SK-N-SH (cell line): ENCODE measurements around the gene TKTL1. TPM values are rescaled to one million over a fixed set of nuclear protein-coding genes. Genes with fewer than 3 reads are reported as not detected.

Experiments used
- CTCF ChIA-PET: fragments of 300-600, 350-600 bp; formaldehyde crosslinking; extraction: SDS; loops from one replicate; lab custom pipeline; 2021; lab: Yijun Ruan, JAX
- POLR2A ChIA-PET: fragments of 350-600 bp; sonication (Branson Sonifier 250); formaldehyde crosslinking; extraction: SDS; loops from one replicate; lab custom pipeline; 2020; ENCODE audit warnings: antibody characterized with exemption, inconsistent platforms; lab: Yijun Ruan, JAX
- DNase-seq: peaks from one replicate; pipeline ENCODE4 v3.0.0; 2012
- H2AFZ ChIP-seq: fragments of 200-600 bp; sonication (generic); 2 replicates; pipeline ENCODE4 v1.8.1; 2016; ENCODE audit warnings: antibody characterized with exemption, mild to moderate bottlenecking, low read depth
- H3F3A ChIP-seq: fragments of 200-600 bp; sonication (generic); replicated peaks from 2 replicates; pipeline ENCODE3; 2016; ENCODE audit warnings: antibody characterized with exemption, mild to moderate bottlenecking; ENCODE audit not compliant: insufficient read depth
- H3K27ac ChIP-seq, 2 experiments: fragments of 200-500 bp in 1 of 2; fragments of 200-600 bp in 1 of 2; sonication (Bioruptor generic) in 1 of 2; sonication (generic), shearing (Covaris generic) in 1 of 2; 2 replicates each; pipeline versions ENCODE4 v1.5.1 to v1.6.1; 2014 to 2016; ENCODE audit warnings: low read depth in 2 of 2, inconsistent platforms in 1 of 2, low read length in 1 of 2, mild to moderate bottlenecking in 1 of 2, mixed read lengths in 1 of 2
- H3K27me3 ChIP-seq: fragments of 200-600 bp; sonication (generic), shearing (Covaris generic); 2 replicates; pipeline ENCODE4 v1.6.1; 2016; ENCODE audit warnings: mixed run types; ENCODE audit not compliant: insufficient read depth
- H3K36me3 ChIP-seq, 2 experiments: fragments of 200-500 bp in 1 of 2; fragments of 200-600 bp in 1 of 2; sonication (Bioruptor generic) in 1 of 2; sonication (generic) in 1 of 2; replicated peaks in 1 of 2; 2 replicates each; pipeline versions ENCODE3 to v1.5.1; 2014 to 2016; ENCODE audit warnings: low read length in 1 of 2, mild to moderate bottlenecking in 1 of 2; ENCODE audit not compliant: insufficient read depth in 2 of 2, control insufficient read depth in 1 of 2
- H3K4me1 ChIP-seq, 2 experiments: fragments of 200-500 bp in 1 of 2; fragments of 200-600 bp in 1 of 2; sonication (Bioruptor generic) in 1 of 2; sonication (generic), shearing (Covaris generic) in 1 of 2; 2 replicates each; pipeline versions ENCODE4 v1.5.1 to v1.6.1; 2014 to 2016; ENCODE audit warnings: low read depth in 1 of 2, low read length in 1 of 2, mixed run types in 1 of 2; ENCODE audit not compliant: insufficient read depth in 2 of 2, control insufficient read depth in 1 of 2
- H3K4me2 ChIP-seq: fragments of 200-600 bp; sonication (generic), shearing (Covaris generic); 2 replicates; pipeline ENCODE4 v1.6.1; 2017; ENCODE audit warnings: mixed run types
- H3K4me3 ChIP-seq, 2 experiments: fragments of 200-500 bp in 1 of 2; fragments of 200-600 bp in 1 of 2; sonication (Bioruptor generic) in 1 of 2; sonication (generic), shearing (Covaris generic) in 1 of 2; 2 replicates each; pipeline versions ENCODE4 v1.5.1 to v1.8.1; 2014 to 2016; ENCODE audit warnings: low read depth in 2 of 2, inconsistent platforms in 1 of 2, low read length in 1 of 2, mild to moderate bottlenecking in 1 of 2, mixed read lengths in 1 of 2, moderate library complexity in 1 of 2
- H3K79me2 ChIP-seq: fragments of 200-600 bp; sonication (generic); 2 replicates; pipeline ENCODE4 v1.8.1; 2017; ENCODE audit warnings: mild to moderate bottlenecking; ENCODE audit not compliant: insufficient read depth
- H3K9ac ChIP-seq: fragments of 200-600 bp; sonication (generic); 2 replicates; pipeline ENCODE4 v1.6.1; 2017; ENCODE audit warnings: mixed run types
- H3K9me2 ChIP-seq: fragments of 200-600 bp; sonication (generic); 2 replicates; pipeline ENCODE4 v1.6.1; 2017; ENCODE audit warnings: mixed run types
- H3K9me3 ChIP-seq: fragments of 200-600 bp; sonication (generic); 2 replicates; pipeline ENCODE4 v1.6.1; 2017; ENCODE audit warnings: mixed run types, mild to moderate bottlenecking, moderate library complexity
- H4K20me1 ChIP-seq: fragments of 200-600 bp; sonication (generic); 2 replicates; pipeline ENCODE4 v1.6.1; 2017; ENCODE audit warnings: mild to moderate bottlenecking, mixed run types; ENCODE audit not compliant: insufficient read depth
- CHD2 ChIP-seq: fragments of 150-350 bp; IDR thresholded peaks from 2 replicates; pipeline ENCODE4 v1.6.1; 2018; ENCODE audit warnings: low read length; ENCODE audit not compliant: partially characterized antibody
- ELF1 ChIP-seq: IDR thresholded peaks from 2 replicates; pipeline ENCODE4 v1.4.0; 2012
- EP300 ChIP-seq, 2 experiments: IDR thresholded peaks; 2 replicates each; pipeline versions ENCODE4 v1.4.0 to v1.6.1; 2012; ENCODE audit warnings: borderline replicate concordance in 1 of 2, low read depth in 1 of 2, low read length in 1 of 2
- FOSL2 ChIP-seq: IDR thresholded peaks from 2 replicates; pipeline ENCODE4 v1.4.0; 2012; ENCODE audit warnings: low read depth, mild to moderate bottlenecking, moderate library complexity, borderline replicate concordance
- FOXM1 ChIP-seq: IDR thresholded peaks from 2 replicates; pipeline ENCODE4 v1.4.0; 2012; ENCODE audit warnings: low read depth, mild to moderate bottlenecking
- GABPA ChIP-seq: IDR thresholded peaks from 2 replicates; pipeline ENCODE4 v1.4.0; 2012; ENCODE audit warnings: low read depth, mild to moderate bottlenecking
- JUND ChIP-seq: IDR thresholded peaks from 2 replicates; pipeline ENCODE4 v1.4.0; 2012
- MEF2A ChIP-seq: IDR thresholded peaks from 2 replicates; pipeline ENCODE4 v1.4.0; 2012; ENCODE audit warnings: low read depth, borderline replicate concordance
- MXI1 ChIP-seq: IDR thresholded peaks from 2 replicates; pipeline ENCODE4 v1.6.1; 2012; ENCODE audit warnings: mild to moderate bottlenecking, low read depth, low read length, improper control_type of control experiment
- SIN3A ChIP-seq: IDR thresholded peaks from 2 replicates; pipeline ENCODE4 v1.6.1; 2012; ENCODE audit warnings: low read depth, mild to moderate bottlenecking, low read length, moderate library complexity, borderline replicate concordance
- SMC3 ChIP-seq: IDR thresholded peaks from 2 replicates; pipeline ENCODE4 v1.6.1; 2012; ENCODE audit warnings: low read depth, low read length, improper control_type of control experiment
- TCF12 ChIP-seq: IDR thresholded peaks from 2 replicates; pipeline ENCODE4 v1.4.0; 2012
- TEAD4 ChIP-seq: IDR thresholded peaks from 2 replicates; pipeline ENCODE4 v1.4.0; 2012; ENCODE audit warnings: mild to moderate bottlenecking, borderline replicate concordance; ENCODE audit not compliant: insufficient read depth
- YY1 ChIP-seq: IDR thresholded peaks from 2 replicates; pipeline ENCODE4 v1.4.0; 2012; ENCODE audit warnings: low read depth, mild to moderate bottlenecking
- WGBS: methylation state at CpG from one replicate; pipeline ENCODE4 v1.1.6; 2017; ENCODE audit warnings: low lambda C conversion rate; 5-methylcytosine and 5-hydroxymethylcytosine counted together
- polyA plus RNA-seq, 3 experiments: library from polyadenylated mRNA; depleted of rRNA; stranded (reverse); fragments of >200 nt; gene quantifications; 2 replicates each; pipeline ENCODE4 v1.2.3, GENCODE V29; 2012
- TF ChIP-seq, protein P1 (sequence below): fragments of 200-600 bp; sonication (generic); IDR thresholded peaks from 2 replicates; pipeline ENCODE4 v1.6.1; 2017; ENCODE audit warnings: antibody characterized with exemption, mild to moderate bottlenecking, moderate library complexity
- TF ChIP-seq, protein P2 (sequence below): IDR thresholded peaks from 2 replicates; pipeline ENCODE4; 2012

TKTL1 gene
- polyA plus RNA-seq, 1 of the 3 experiments (the other 2 are of a cell fraction) = not detected

DNA sequence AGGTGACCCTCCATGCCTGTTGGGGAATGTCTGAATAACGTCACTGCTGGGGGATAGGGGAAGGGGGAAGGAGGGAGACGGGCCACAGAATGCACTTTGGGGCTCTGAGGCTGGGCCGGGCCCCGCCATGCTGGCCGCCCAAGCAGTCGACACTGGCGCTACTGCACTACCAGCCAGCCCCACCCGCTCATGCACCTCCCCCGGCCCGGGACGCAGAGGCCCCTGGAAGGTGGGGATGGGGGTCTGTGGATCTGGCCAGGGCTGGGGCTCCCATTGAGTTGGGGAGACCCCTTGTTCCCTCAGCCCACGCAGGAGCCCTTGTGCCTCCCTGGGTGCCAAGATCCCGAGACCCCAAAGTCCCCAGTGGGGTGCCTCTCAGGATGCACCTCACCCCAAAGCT is 61.0 kb downstream of the TKTL1 start:
- DNase-seq = no peak
- Histone ChIP-seq H3K79me2 (peaks cover 49% of the 10 kb centered on the region), H3F3A (peaks cover 49% of the 10 kb centered on the region), H3K4me3 (no peak overlapping the region), H3K4me1 (no peaks in the 10 kb centered on the region), H3K9ac (no peak overlapping the region), H3K4me2 (no peak overlapping the region), H4K20me1 (peaks cover 98% of the 10 kb centered on the region), H2AFZ (no peak overlapping the region), H3K27me3 (no peaks in the 10 kb centered on the region), H3K9me3 (no peaks in the 10 kb centered on the region), H3K9me2 (no peaks in the 10 kb centered on the region), H3K36me3 (peaks cover under 1 to 76% of the 10 kb centered on the region in 2 experiments), H3K27ac (no peak overlapping the region)
- POLR2A ChIA-PET = interaction anchor here (1.9 kb wide), 1 partner anchor 14 kb away, joined by 4 read pairs; no protein-coding TSS in a partner anchor
- TF ChIP-seq FOSL2 (no peak), MEF2A (no peak), SMC3 (no peak), FOXM1 (no peak), YY1 (no peak), TEAD4 (no peak), TCF12 (no peak), CHD2 (no peak), ELF1 (no peak), EP300 (IDR thresholded peaks at IDR 0.05; ENCODE audit: borderline replicate concordance in 1 of 2, low read depth in 1 of 2, low read length in 1 of 2) (no peak), GABPA (no peak), SIN3A (no peak)
- TF ChIP-seq, protein P1, sequence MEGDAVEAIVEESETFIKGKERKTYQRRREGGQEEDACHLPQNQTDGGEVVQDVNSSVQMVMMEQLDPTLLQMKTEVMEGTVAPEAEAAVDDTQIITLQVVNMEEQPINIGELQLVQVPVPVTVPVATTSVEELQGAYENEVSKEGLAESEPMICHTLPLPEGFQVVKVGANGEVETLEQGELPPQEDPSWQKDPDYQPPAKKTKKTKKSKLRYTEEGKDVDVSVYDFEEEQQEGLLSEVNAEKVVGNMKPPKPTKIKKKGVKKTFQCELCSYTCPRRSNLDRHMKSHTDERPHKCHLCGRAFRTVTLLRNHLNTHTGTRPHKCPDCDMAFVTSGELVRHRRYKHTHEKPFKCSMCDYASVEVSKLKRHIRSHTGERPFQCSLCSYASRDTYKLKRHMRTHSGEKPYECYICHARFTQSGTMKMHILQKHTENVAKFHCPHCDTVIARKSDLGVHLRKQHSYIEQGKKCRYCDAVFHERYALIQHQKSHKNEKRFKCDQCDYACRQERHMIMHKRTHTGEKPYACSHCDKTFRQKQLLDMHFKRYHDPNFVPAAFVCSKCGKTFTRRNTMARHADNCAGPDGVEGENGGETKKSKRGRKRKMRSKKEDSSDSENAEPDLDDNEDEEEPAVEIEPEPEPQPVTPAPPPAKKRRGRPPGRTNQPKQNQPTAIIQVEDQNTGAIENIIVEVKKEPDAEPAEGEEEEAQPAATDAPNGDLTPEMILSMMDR = no peak
- WGBS = 60% methylated on average over 1 of the region's 13 CpGs
- CTCF ChIA-PET = no interaction called here

DNA sequence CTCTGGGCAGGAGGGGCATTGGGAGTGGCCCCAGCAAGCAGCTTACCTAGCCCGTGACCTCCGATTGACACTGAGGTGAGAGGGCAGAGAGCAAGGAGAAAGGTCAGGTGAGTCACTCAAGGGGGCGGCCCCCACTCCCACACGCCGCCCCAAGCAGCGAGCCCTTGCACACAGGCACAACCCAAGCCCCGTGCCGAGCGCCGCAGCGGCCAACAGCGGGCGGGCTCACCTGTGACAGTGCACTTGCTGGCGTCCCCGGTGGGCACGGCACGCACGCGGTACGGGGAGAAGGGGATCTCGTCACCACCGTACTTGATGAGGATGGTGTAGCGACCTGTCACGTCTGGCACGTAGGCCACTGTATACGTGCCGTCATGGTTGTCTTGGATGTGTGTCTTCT is 61.6 kb downstream of the TKTL1 start:
- Histone ChIP-seq H3K79me2 (peaks cover 55% of the 10 kb centered on the region), H3K4me3 (no peak overlapping the region), H3F3A (peaks cover 55% of the 10 kb centered on the region), H3K4me2 (no peak overlapping the region), H4K20me1 (peaks cover 98% of the 10 kb centered on the region), H3K36me3 (peaks cover 3 to 76% of the 10 kb centered on the region in 2 experiments), H3K9me3 (no peaks in the 10 kb centered on the region), H3K27ac (no peak overlapping the region), H3K27me3 (no peaks in the 10 kb centered on the region), H3K9me2 (no peaks in the 10 kb centered on the region), H3K4me1 (no peaks in the 10 kb centered on the region), H3K9ac (no peak overlapping the region), H2AFZ (no peak overlapping the region)
- no peak for DNase-seq
- ChIA-PET POLR2A (interaction anchor here (1.9 kb wide), 1 partner anchor 13 kb away, joined by 4 read pairs; no protein-coding TSS in a partner anchor), CTCF (no interaction called here)
- TF ChIP-seq ELF1 = no peak
- TF ChIP-seq TCF12 = no peak
- TF ChIP-seq FOXM1 = no peak
- TF ChIP-seq MXI1 = no peak
- TF ChIP-seq, protein P2, sequence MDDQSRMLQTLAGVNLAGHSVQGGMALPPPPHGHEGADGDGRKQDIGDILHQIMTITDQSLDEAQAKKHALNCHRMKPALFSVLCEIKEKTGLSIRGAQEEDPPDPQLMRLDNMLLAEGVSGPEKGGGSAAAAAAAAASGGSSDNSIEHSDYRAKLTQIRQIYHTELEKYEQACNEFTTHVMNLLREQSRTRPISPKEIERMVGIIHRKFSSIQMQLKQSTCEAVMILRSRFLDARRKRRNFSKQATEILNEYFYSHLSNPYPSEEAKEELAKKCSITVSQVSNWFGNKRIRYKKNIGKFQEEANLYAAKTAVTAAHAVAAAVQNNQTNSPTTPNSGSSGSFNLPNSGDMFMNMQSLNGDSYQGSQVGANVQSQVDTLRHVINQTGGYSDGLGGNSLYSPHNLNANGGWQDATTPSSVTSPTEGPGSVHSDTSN = no peak
- no peak for TF ChIP-seq JUND
- WGBS = 74% methylated on average over 21 of the region's 27 CpGs
